H9 (cell line): ENCODE data around the gene AHNAK. TPM values are rescaled to one million over a fixed set of nuclear protein-coding genes. Genes with fewer than 3 reads are reported as not detected.

Experiments
- DNase-seq: peaks from one replicate; pipeline ENCODE4 v3.0.0-alpha.2; 2017
- H2AFZ ChIP-seq: one replicate; pipeline ENCODE4 v1.6.1; 2013; ENCODE audit warnings: mild to moderate bottlenecking, low read length, control low read depth, moderate library complexity
- H2AK5ac ChIP-seq: 2 replicates; pipeline ENCODE4 v1.6.1; 2013; ENCODE audit warnings: low read length, control low read depth, mixed read lengths; ENCODE audit not compliant: insufficient read length
- H2BK120ac ChIP-seq: one replicate; pipeline ENCODE4 v1.6.1; 2013; ENCODE audit warnings: low read depth, mild to moderate bottlenecking, low read length, control low read depth, inconsistent platforms; ENCODE audit not compliant: poor library complexity, severe bottlenecking
- H2BK12ac ChIP-seq: 2 replicates; pipeline ENCODE4 v1.6.1; 2013; ENCODE audit warnings: low read length, control low read depth, mixed read lengths, low read depth; ENCODE audit not compliant: insufficient read length
- H2BK15ac ChIP-seq: 2 replicates; pipeline ENCODE4 v1.6.1; 2013; ENCODE audit warnings: low read depth, low read length, control low read depth
- H2BK20ac ChIP-seq: one replicate; pipeline ENCODE4 v1.6.1; 2013; ENCODE audit warnings: low read depth, mild to moderate bottlenecking, low read length, control low read depth, inconsistent platforms; ENCODE audit not compliant: poor library complexity, severe bottlenecking
- H2BK5ac ChIP-seq: 2 replicates; pipeline ENCODE4 v1.6.1; 2013; ENCODE audit warnings: low read length, control low read depth, mixed read lengths; ENCODE audit not compliant: insufficient read length
- H3K14ac ChIP-seq: 2 replicates; pipeline ENCODE4 v1.6.1; 2013; ENCODE audit warnings: low read length, control low read depth; ENCODE audit not compliant: insufficient read depth
- H3K18ac ChIP-seq: 2 replicates; pipeline ENCODE4 v1.6.1; 2013; ENCODE audit warnings: low read depth, mild to moderate bottlenecking, mixed read lengths, low read length, control low read depth; ENCODE audit not compliant: insufficient read length
- H3K23ac ChIP-seq: 2 replicates; pipeline ENCODE4 v1.6.1; 2013; ENCODE audit warnings: low read length, control low read depth, mixed read lengths, low read depth; ENCODE audit not compliant: insufficient read length
- H3K23me2 ChIP-seq: 2 replicates; pipeline ENCODE4 v1.6.1; 2013; ENCODE audit warnings: low read depth, mild to moderate bottlenecking, mixed read lengths, low read length, control low read depth; ENCODE audit not compliant: insufficient read length, poor library complexity, severe bottlenecking
- H3K27ac ChIP-seq: 2 replicates; pipeline ENCODE4 v1.5.1; 2013; ENCODE audit warnings: low read length, control low read depth, mixed read lengths, low read depth; ENCODE audit not compliant: insufficient read length
- H3K27me3 ChIP-seq: 2 replicates; pipeline ENCODE4 v1.6.1; 2013; ENCODE audit warnings: low read length, control low read depth, inconsistent platforms; ENCODE audit not compliant: insufficient read depth
- H3K4ac ChIP-seq: 2 replicates; pipeline ENCODE4 v1.6.1; 2013; ENCODE audit warnings: low read depth, mild to moderate bottlenecking, control low read depth, inconsistent platforms, low read length, moderate library complexity
- H3K4me1 ChIP-seq: 2 replicates; pipeline ENCODE4 v1.6.1; 2013; ENCODE audit warnings: low read length, control low read depth, inconsistent platforms; ENCODE audit not compliant: insufficient read depth
- H3K4me2 ChIP-seq: 2 replicates; pipeline ENCODE4 v1.6.1; 2013; ENCODE audit warnings: low read length, control low read depth, mixed read lengths; ENCODE audit not compliant: insufficient read length, insufficient read depth
- H3K56ac ChIP-seq: 2 replicates; pipeline ENCODE4 v1.6.1; 2013; ENCODE audit warnings: low read depth, mild to moderate bottlenecking, mixed read lengths, low read length, control low read depth; ENCODE audit not compliant: insufficient read length
- H3K79me1 ChIP-seq: 2 replicates; pipeline ENCODE4 v1.6.1; 2013; ENCODE audit warnings: low read depth, mild to moderate bottlenecking, moderate library complexity, low read length, control low read depth, inconsistent platforms; ENCODE audit not compliant: insufficient read depth, poor library complexity, severe bottlenecking
- H3K79me2 ChIP-seq: 2 replicates; pipeline ENCODE4 v1.6.1; 2013; ENCODE audit warnings: low read length, control low read depth, inconsistent platforms; ENCODE audit not compliant: insufficient read depth
- H3K9ac ChIP-seq: 2 replicates; pipeline ENCODE4 v1.6.1; 2013; ENCODE audit warnings: low read length, control low read depth, mixed read lengths; ENCODE audit not compliant: insufficient read length; ENCODE audit errors: extremely low read depth
- H3K9me3 ChIP-seq: one replicate; pipeline ENCODE4 v1.6.1; 2013; ENCODE audit warnings: low read depth, low read length, inconsistent platforms; ENCODE audit not compliant: control insufficient read depth
- H3T11ph ChIP-seq: one replicate; pipeline ENCODE4 v1.6.1; 2013; ENCODE audit warnings: mild to moderate bottlenecking, low read length, control low read depth, inconsistent platforms
- H4K20me1 ChIP-seq: one replicate; pipeline ENCODE4 v1.6.1; 2013; ENCODE audit not compliant: control insufficient read depth, insufficient read length, insufficient read depth
- H4K5ac ChIP-seq: 2 replicates; pipeline ENCODE4 v1.6.1; 2013; ENCODE audit warnings: low read depth, mild to moderate bottlenecking, mixed read lengths, low read length, control low read depth; ENCODE audit not compliant: insufficient read length
- H4K8ac ChIP-seq: replicated peaks from 2 replicates; pipeline ENCODE4 v1.6.1; 2013; ENCODE audit warnings: low read length, control low read depth, mixed read lengths, low read depth; ENCODE audit not compliant: insufficient read length
- H4K91ac ChIP-seq: 2 replicates; pipeline ENCODE4 v1.6.1; 2013; ENCODE audit warnings: low read depth, mild to moderate bottlenecking, moderate library complexity, mixed read lengths, low read length, control low read depth; ENCODE audit not compliant: insufficient read length
- H3K27ac Mint-ChIP-seq, 3 experiments: 2 replicates in 2 of 3; 3 replicates in 1 of 3; pipeline ENCODE4 v1.8.0; 2020 to 2021; ENCODE audit warnings: mixed read lengths in 3 of 3, mild to moderate bottlenecking in 1 of 3, moderate library complexity in 1 of 3
- H3K27me3 Mint-ChIP-seq: 2 replicates; pipeline ENCODE4 v1.8.0; 2021; ENCODE audit warnings: low read depth, mild to moderate bottlenecking, moderate library complexity, mixed read lengths
- H3K36me3 Mint-ChIP-seq, 3 experiments: 2 replicates in 2 of 3; 3 replicates in 1 of 3; pipeline ENCODE4 v1.8.0; 2020 to 2021; ENCODE audit warnings: low read depth in 3 of 3, mixed read lengths in 3 of 3; ENCODE audit not compliant: insufficient read depth in 1 of 3
- H3K4me1 Mint-ChIP-seq, 2 experiments: 2 replicates each; pipeline ENCODE4 v1.8.0; 2020; ENCODE audit warnings: mixed read lengths in 2 of 2
- H3K4me3 Mint-ChIP-seq, 2 experiments: 2 replicates in 1 of 2; 3 replicates in 1 of 2; pipeline ENCODE4 v1.8.0; 2020 to 2021; ENCODE audit warnings: mild to moderate bottlenecking in 2 of 2, mixed read lengths in 2 of 2, moderate library complexity in 1 of 2
- H3K9me3 Mint-ChIP-seq, 2 experiments: 2 replicates in 1 of 2; 3 replicates in 1 of 2; pipeline ENCODE4 v1.8.0; 2020; ENCODE audit warnings: mild to moderate bottlenecking in 2 of 2, mixed read lengths in 2 of 2, moderate library complexity in 1 of 2
- WGBS: extraction: QIAGEN DNeasy Blood & Tissue Kit; methylation state at CpG from one replicate; pipeline ENCODE4 v1.1.7; 2013; ENCODE audit warnings: missing lambda C conversion rate, low lambda C conversion rate, mixed read lengths; ENCODE audit not compliant: insufficient read length; ENCODE audit errors: extremely low coverage; 5-methylcytosine and 5-hydroxymethylcytosine counted together
- total RNA-seq: library from RNA; stranded (reverse); gene quantifications from 2 replicates; pipeline ENCODE4 v1.2.1, GENCODE V29; 2021
- TF ChIP-seq, protein P1 (sequence below): fragments of 200-600 bp; sonication (generic); conservative IDR thresholded peaks from 3 replicates; pipeline ENCODE4 v1.8.0; 2021; ENCODE audit warnings: antibody characterized with exemption, mild to moderate bottlenecking

AHNAK gene
- total RNA-seq, 1 experiment from 2014 or later, result 15.2 TPM

DNA sequence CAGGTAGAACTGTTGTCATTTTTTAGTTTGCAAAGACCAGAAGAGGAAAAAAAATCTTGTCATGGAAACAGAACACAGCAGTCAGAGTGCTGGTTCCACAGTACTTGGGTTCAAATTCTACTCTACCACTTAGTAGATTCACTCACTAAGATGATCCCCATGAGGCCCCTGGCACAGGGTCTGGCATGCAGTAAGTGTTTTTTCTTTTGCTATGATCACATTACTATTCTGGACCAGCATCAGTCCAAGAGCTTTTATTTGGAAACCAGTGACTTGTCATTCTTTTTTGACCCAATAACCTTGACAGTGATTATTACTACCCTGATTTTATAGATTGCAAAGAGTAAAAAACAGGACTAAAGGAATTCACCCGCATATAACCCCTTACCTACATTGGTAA lies 23.0 kb upstream of the AHNAK start:
- Histone ChIP-seq H2BK5ac (no peak overlapping the region), H3K23me2 (peaks cover 11% of the 10 kb centered on the region), H3K9me3 (no peaks in the 10 kb centered on the region), H3K18ac (no peak overlapping the region), H3K79me1 (peaks cover 8% of the 10 kb centered on the region), H4K20me1 (no peaks in the 10 kb centered on the region), H2BK20ac (no peak overlapping the region), H2BK120ac (no peak overlapping the region), H3K14ac (no peak overlapping the region), H4K91ac (no peak overlapping the region), H3K4ac (no peak overlapping the region), H3K9ac (no peak overlapping the region), H2BK15ac (no peak overlapping the region), H2AK5ac (no peak overlapping the region), H3K27me3 (no peaks in the 10 kb centered on the region), H3K4me1 (no peaks in the 10 kb centered on the region), H3K23ac (no peak overlapping the region), H2AFZ (no peak overlapping the region), H2BK12ac (no peak overlapping the region), H4K5ac (no peak overlapping the region), H3K4me2 (no peak overlapping the region), H3K56ac (no peak overlapping the region), H3T11ph (no peak overlapping the region), H3K27ac (no peak overlapping the region), H3K79me2 (peaks cover 16% of the 10 kb centered on the region; the same call in 1 of the 2 replicates), H4K8ac (no peak overlapping the region)
- no peaks in the 10 kb centered on the region for H3K9me3 Mint-ChIP-seq
- no peaks in the 10 kb centered on the region for H3K27me3 Mint-ChIP-seq
- H3K27ac Mint-ChIP-seq, result peak overlapping the region in 1 of 3 experiments; percentile 23; a peak in 1 of 7 replicates
- TF ChIP-seq, protein P1, sequence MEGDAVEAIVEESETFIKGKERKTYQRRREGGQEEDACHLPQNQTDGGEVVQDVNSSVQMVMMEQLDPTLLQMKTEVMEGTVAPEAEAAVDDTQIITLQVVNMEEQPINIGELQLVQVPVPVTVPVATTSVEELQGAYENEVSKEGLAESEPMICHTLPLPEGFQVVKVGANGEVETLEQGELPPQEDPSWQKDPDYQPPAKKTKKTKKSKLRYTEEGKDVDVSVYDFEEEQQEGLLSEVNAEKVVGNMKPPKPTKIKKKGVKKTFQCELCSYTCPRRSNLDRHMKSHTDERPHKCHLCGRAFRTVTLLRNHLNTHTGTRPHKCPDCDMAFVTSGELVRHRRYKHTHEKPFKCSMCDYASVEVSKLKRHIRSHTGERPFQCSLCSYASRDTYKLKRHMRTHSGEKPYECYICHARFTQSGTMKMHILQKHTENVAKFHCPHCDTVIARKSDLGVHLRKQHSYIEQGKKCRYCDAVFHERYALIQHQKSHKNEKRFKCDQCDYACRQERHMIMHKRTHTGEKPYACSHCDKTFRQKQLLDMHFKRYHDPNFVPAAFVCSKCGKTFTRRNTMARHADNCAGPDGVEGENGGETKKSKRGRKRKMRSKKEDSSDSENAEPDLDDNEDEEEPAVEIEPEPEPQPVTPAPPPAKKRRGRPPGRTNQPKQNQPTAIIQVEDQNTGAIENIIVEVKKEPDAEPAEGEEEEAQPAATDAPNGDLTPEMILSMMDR, result no peak
- H3K4me1 Mint-ChIP-seq, result peaks cover 33 to 34% of the 10 kb centered on the region in 2 experiments
- WGBS, result no CpG with 5 or more reads among the region's 1 CpG
- peaks cover 72 to 88% (median 86%) of the 10 kb centered on the region in 3 experiments for H3K36me3 Mint-ChIP-seq
- no peak for DNase-seq
- no peak overlapping the region for H3K4me3 Mint-ChIP-seq
